HepG2 (cell line): ENCODE measurements around the gene TAC3. TPM values are rescaled to one million over a fixed set of nuclear protein-coding genes. Genes with fewer than 3 reads are reported as not detected.
"Not testable (repeated sequence)": the region's sequence is repeated elsewhere in the genome, so short reads cannot be mapped to it uniquely, and the experiment has no call there.

Experiments used
- ATAC-seq: fragments of 200-7000 bp; cut with Tn5 transposase; 3 replicates; pipeline ENCODE4 v1.9.1; 2020; ENCODE audit warnings: mild to moderate bottlenecking, moderate library complexity
- BruUV-seq: library from RNA; stranded (reverse); fragments of 400-500 nt; replicated peaks from 2 replicates; lab custom pipeline; 2021; lab: Mats Ljungman, UMichigan
- CTCF ChIA-PET: fragments of 300-600 bp; formaldehyde crosslinking; extraction: SDS; loops from one replicate; lab custom pipeline; 2021; ENCODE audit warnings: low total read pairs, inconsistent platforms, low intra/inter-chr PET ratio; lab: Yijun Ruan, JAX
- POLR2A ChIA-PET: fragments of 350-600 bp; sonication (Branson Sonifier 250); formaldehyde crosslinking; loops from one replicate; lab custom pipeline; 2020; ENCODE audit warnings: antibody characterized with exemption, inconsistent platforms; lab: Yijun Ruan, JAX
- DNase-seq: peaks from one replicate; pipeline ENCODE4 v3.0.0-alpha.2; 2015; ENCODE audit warnings: low spot score
- FAIRE-seq: peaks from 3 replicates; lab custom pipeline; 2011; peaks lifted over from hg19 to GRCh38; lab: Jason Lieb, UNC
- H2AFZ ChIP-seq: one replicate; pipeline ENCODE4 v1.6.1; 2011; ENCODE audit warnings: low read length, inconsistent platforms
- H3K27ac ChIP-seq: fragments of 300-600 bp; 3 replicates; pipeline ENCODE4 v1.8.0; 2011; ENCODE audit warnings: mixed run types, mild to moderate bottlenecking, mixed read lengths, low read length, inconsistent platforms; ENCODE audit not compliant: insufficient read depth; ENCODE audit errors: extremely low read length
- H3K27me3 ChIP-seq, 2 experiments: fragments of 200-600 bp in 1 of 2; 2 replicates in 1 of 2; 3 replicates in 1 of 2; pipeline versions ENCODE4 v1.6.0 to v1.8.0; 2011; ENCODE audit warnings: low read length in 2 of 2, mild to moderate bottlenecking in 2 of 2, moderate library complexity in 2 of 2, inconsistent platforms in 1 of 2; ENCODE audit not compliant: insufficient read depth in 2 of 2, control insufficient read depth in 1 of 2
- H3K36me3 ChIP-seq, 2 experiments: fragments of 200-600 bp in 1 of 2; replicated peaks in 1 of 2; 2 replicates in 1 of 2; 3 replicates in 1 of 2; pipeline versions ENCODE4 v1.5.1 to v1.8.0; 2011; ENCODE audit warnings: low read length in 2 of 2, inconsistent platforms in 1 of 2; ENCODE audit not compliant: insufficient read depth in 2 of 2, control insufficient read depth in 1 of 2
- H3K4me1 ChIP-seq: 2 replicates; pipeline ENCODE4 v1.5.1; 2012; ENCODE audit warnings: low read length, inconsistent platforms; ENCODE audit not compliant: insufficient read depth
- H3K4me2 ChIP-seq: 2 replicates; pipeline ENCODE4 v1.6.0; 2011; ENCODE audit warnings: low read depth, low read length, inconsistent platforms
- H3K4me3 ChIP-seq, 3 experiments: fragments of 200-600 bp in 1 of 3; sonication (generic), shearing (Covaris generic) in 1 of 3; replicated peaks in 1 of 3; 2 replicates each; pipeline ENCODE4 v1.5.1; 2011 to 2016; ENCODE audit warnings: low read length in 3 of 3, inconsistent platforms in 2 of 3, low read depth in 2 of 3, mild to moderate bottlenecking in 2 of 3, control low read depth in 1 of 3, mixed read lengths in 1 of 3; ENCODE audit not compliant: insufficient read depth in 1 of 3
- H3K79me2 ChIP-seq: one replicate; pipeline ENCODE4 v1.6.1; 2011; ENCODE audit warnings: low read length, inconsistent platforms; ENCODE audit not compliant: insufficient read depth
- H3K9ac ChIP-seq: 2 replicates; pipeline ENCODE4 v1.6.0; 2011; ENCODE audit warnings: mild to moderate bottlenecking, low read depth, low read length, inconsistent platforms; ENCODE audit not compliant: insufficient read depth
- H3K9me3 ChIP-seq: 2 replicates; pipeline ENCODE4 v1.5.1; 2012; ENCODE audit warnings: mild to moderate bottlenecking, low read length
- H4K20me1 ChIP-seq: 2 replicates; pipeline ENCODE4 v1.6.0; 2011; ENCODE audit warnings: inconsistent platforms, mild to moderate bottlenecking, low read length, moderate library complexity; ENCODE audit not compliant: insufficient read depth
- WGBS: methylation state at CpG from one replicate; pipeline ENCODE4 v1.1.6; 2017; ENCODE audit warnings: low lambda C conversion rate; 5-methylcytosine and 5-hydroxymethylcytosine counted together
- in situ Hi-C: cut with HindIII; loops from 2 replicates; pipeline ENCODE4 v1.10.0; 2017; ENCODE audit warnings: low pct_unique_long_range_greater_than_20kb; ENCODE audit not compliant: extremely low pct_ligation_motif_present
- intact Hi-C: fragments of 100-400 bp; cut with micrococcal nuclease; formaldehyde crosslinking; loops from one replicate; pipeline ENCODE4 v1.10.0; 2022; ENCODE audit not compliant: unreplicated experiment
- polyA plus RNA-seq, 8 experiments: library from polyadenylated mRNA; depleted of rRNA in 3 of 8; stranded (reverse) in 7 of 8; unstranded in 1 of 8; fragments of >200 nt; fragmentation: Illumina TruSeq in 4 of 8; extraction: Trizol in 4 of 8; gene quantifications; 2 replicates each; pipeline versions ENCODE4 v1.2.1 to v1.2.3, GENCODE V29; 2011 to 2016; ENCODE audit warnings: low read depth in 4 of 8, missing spikeins in 1 of 8, mixed read lengths in 1 of 8; ENCODE audit not compliant: insufficient read depth in 1 of 8
- total RNA-seq, 5 experiments: library from RNA; depleted of rRNA; stranded (reverse); fragments of >200 nt; fragmentation: Illumina TruSeq; extraction: Trizol; gene quantifications; 2 replicates each; pipeline ENCODE4 v1.2.3, GENCODE V29; 2016; ENCODE audit warnings: low read depth in 1 of 5

The TAC3 gene
- total and polyA plus RNA-seq, 2 of the 13 experiments (the other 11 are each of a cell fraction or from before 2014, with no cell fraction given): 0.13 to 0.15 TPM

- intact Hi-C loops, POLR2A ChIA-PET, H3K9me3 ChIP-seq, H3K27ac ChIP-seq, H4K20me1 ChIP-seq, BruUV-seq, H2AFZ ChIP-seq, H3K36me3 ChIP-seq, H3K4me2 ChIP-seq, H3K9ac ChIP-seq, ATAC-seq, CTCF ChIA-PET, in situ Hi-C loops, H3K27me3 ChIP-seq, H3K79me2 ChIP-seq, DNase-seq, FAIRE-seq, H3K4me3 ChIP-seq: not testable (repeated sequence)
- 22% methylated on average over 4 of the region's 4 CpGs for WGBS
- H3K4me1 ChIP-seq: peaks cover 25% of the 10 kb centered on the region
Measured at GRCh38 chr12:56962247-56962646, 54.1 kb downstream of the TAC3 start.

Other genes starting within 250 kb of the TAC3 start
- not detected in 2 replicates for gene SDR9C7, start 82.1 kb downstream of the TAC3 start, total RNA-seq (2016; rRNA removed; fragmentation: Illumina TruSeq; extraction: Trizol)
- 0.04 TPM in 1 of 2 replicates, not detected in the other for gene SDR9C7, start 82.1 kb downstream of the TAC3 start, polyA plus RNA-seq (2011; rRNA removed)
- gene RDH16, start 58.9 kb downstream of the TAC3 start, total RNA-seq (2016; rRNA removed; fragmentation: Illumina TruSeq; extraction: Trizol): 0.07 and 0.13 TPM in 2 replicates
- 0.05 TPM in 2 replicates for gene RDH16, start 58.9 kb downstream of the TAC3 start, polyA plus RNA-seq (2011; rRNA removed)
- gene ZBTB39, start 10.0 kb downstream of the TAC3 start, total RNA-seq (2016; rRNA removed; fragmentation: Illumina TruSeq; extraction: Trizol): 6.5 and 8.1 TPM in 2 replicates
- gene ZBTB39, start 10.0 kb downstream of the TAC3 start, polyA plus RNA-seq (2011; rRNA removed): 6.4 and 6.9 TPM in 2 replicates
- gene MYO1A, start 33.6 kb upstream of the TAC3 start, total RNA-seq (2016; rRNA removed; fragmentation: Illumina TruSeq; extraction: Trizol): 5.3 TPM in 2 replicates
- 6.0 and 10.6 TPM in 2 replicates for gene MYO1A, start 33.6 kb upstream of the TAC3 start, polyA plus RNA-seq (2011; rRNA removed)
- gene NEMP1, start 62.3 kb upstream of the TAC3 start, total RNA-seq (2016; rRNA removed; fragmentation: Illumina TruSeq; extraction: Trizol): 8.3 and 12.9 TPM in 2 replicates
- 7.4 and 11.4 TPM in 2 replicates for gene NEMP1, start 62.3 kb upstream of the TAC3 start, polyA plus RNA-seq (2011; rRNA removed)
- gene NAB2, start 72.6 kb upstream of the TAC3 start, total RNA-seq (2016; rRNA removed; fragmentation: Illumina TruSeq; extraction: Trizol): 11.0 and 11.7 TPM in 2 replicates
- gene NAB2, start 72.6 kb upstream of the TAC3 start, polyA plus RNA-seq (2011; rRNA removed): 12.9 and 17.5 TPM in 2 replicates
- 19.4 and 28.0 TPM in 2 replicates for gene STAT6, start 94.8 kb upstream of the TAC3 start, total RNA-seq (2016; rRNA removed; fragmentation: Illumina TruSeq; extraction: Trizol)
- gene STAT6, start 94.8 kb upstream of the TAC3 start, polyA plus RNA-seq (2011; rRNA removed): 62.2 and 68.7 TPM in 2 replicates
- 14.7 and 16.5 TPM in 2 replicates for gene LRP1, start 112.0 kb upstream of the TAC3 start, total RNA-seq (2016; rRNA removed; fragmentation: Illumina TruSeq; extraction: Trizol)
- gene LRP1, start 112.0 kb upstream of the TAC3 start, polyA plus RNA-seq (2011; rRNA removed): 30.8 and 33.6 TPM in 2 replicates
- gene LRP1-AS, start 131.1 kb upstream of the TAC3 start, total RNA-seq (2016; rRNA removed; fragmentation: Illumina TruSeq; extraction: Trizol): not detected in 2 replicates
- gene LRP1-AS, start 131.1 kb upstream of the TAC3 start, polyA plus RNA-seq (2011; rRNA removed): 0.20 TPM in 1 of 2 replicates, not detected in the other
- not detected in 2 replicates for gene NXPH4, start 200.3 kb upstream of the TAC3 start, total RNA-seq (2016; rRNA removed; fragmentation: Illumina TruSeq; extraction: Trizol)
- gene NXPH4, start 200.3 kb upstream of the TAC3 start, polyA plus RNA-seq (2011; rRNA removed): 0.13 and 0.24 TPM in 2 replicates
- 181 and 184 TPM in 2 replicates for gene SHMT2, start 213.2 kb upstream of the TAC3 start, total RNA-seq (2016; rRNA removed; fragmentation: Illumina TruSeq; extraction: Trizol)
- 393 and 420 TPM in 2 replicates for gene SHMT2, start 213.2 kb upstream of the TAC3 start, polyA plus RNA-seq (2011; rRNA removed)
- gene STAC3, start 234.7 kb upstream of the TAC3 start, total RNA-seq (2016; rRNA removed; fragmentation: Illumina TruSeq; extraction: Trizol): 0.14 and 0.18 TPM in 2 replicates
- gene STAC3, start 234.7 kb upstream of the TAC3 start, polyA plus RNA-seq (2011; rRNA removed): 0.22 and 0.27 TPM in 2 replicates